Measurements from ENCODE around the gene PRPF39.
A peak's percentile ranks its signal among the peaks of the same experiment; 100 is the strongest.
"Not testable (repeated sequence)": the region's sequence is repeated elsewhere in the genome, so short reads cannot be mapped to it uniquely, and the experiment has no call there.

PRPF39 gene

GRCh38 chr14:45134051-45134958, 50.4 kb downstream of the PRPF39 start, which contains the start of gene FKBP3:
FKBP3 (minus strand) TSS chr14:45134481; CDS start chr14:45134456, 25 bp downstream.
- Mint-ChIP-seq H3K4me3 (peak within 1 kb of the TSS; percentile 96 to 97), H3K4me1 (ENCODE audit: low read depth in 2 of 2) (peaks cover 20 to 32% of the 10 kb centered on the region in 2 donors), H3K27ac (peak within 1 kb of the TSS; percentile 97 to 98), H3K9me3 (no peaks in the 10 kb centered on the region), H3K27me3 (no peaks in the 10 kb centered on the region), H3K36me3 (ENCODE audit: insufficient read depth) (peaks cover 18% of the 10 kb centered on the region)
- peak; percentile 84 to 92 (median 89) for DNase-seq
- peak; percentile 87 for ATAC-seq (replicated peaks)

- H3K4me1 Mint-ChIP-seq (ENCODE audit: low read depth in 2 of 2): peaks cover 20 to 32% of the 10 kb centered on the region in 2 donors
- ATAC-seq (replicated peaks): no peak
- peak overlapping the region; percentile 96 to 97 for H3K4me3 Mint-ChIP-seq
- H3K27ac Mint-ChIP-seq: peak overlapping the region; percentile 97 to 98
- H3K9me3 Mint-ChIP-seq: no peaks in the 10 kb centered on the region
- H3K36me3 Mint-ChIP-seq (ENCODE audit: insufficient read depth): peaks cover 18% of the 10 kb centered on the region
- peak in 1 of 3 experiments; percentile 2 for DNase-seq
- no peaks in the 10 kb centered on the region for H3K27me3 Mint-ChIP-seq
Observed at GRCh38 chr14:45135156-45135555, 51.2 kb downstream of the PRPF39 start.

- peaks cover 20 to 32% of the 10 kb centered on the region in 2 donors for H3K4me1 Mint-ChIP-seq (ENCODE audit: low read depth in 2 of 2)
- H3K9me3 Mint-ChIP-seq: no peaks in the 10 kb centered on the region
- H3K27me3 Mint-ChIP-seq: no peaks in the 10 kb centered on the region
- peaks cover 18% of the 10 kb centered on the region for H3K36me3 Mint-ChIP-seq (ENCODE audit: insufficient read depth)
- DNase-seq: peak; percentile 83 to 85 (median 85)
- ATAC-seq (replicated peaks): peak; percentile 54
- peak within 1 kb of the TSS; percentile 97 to 98 for H3K27ac Mint-ChIP-seq
- peak within 1 kb of the TSS; percentile 96 to 97 for H3K4me3 Mint-ChIP-seq
Observed at GRCh38 chr14:45135659-45136395, 51.9 kb downstream of the PRPF39 start, which contains the start of gene FANCM. FANCM (plus strand) TSS chr14:45135930; CDS start chr14:45136032, 102 bp downstream.

DNA sequence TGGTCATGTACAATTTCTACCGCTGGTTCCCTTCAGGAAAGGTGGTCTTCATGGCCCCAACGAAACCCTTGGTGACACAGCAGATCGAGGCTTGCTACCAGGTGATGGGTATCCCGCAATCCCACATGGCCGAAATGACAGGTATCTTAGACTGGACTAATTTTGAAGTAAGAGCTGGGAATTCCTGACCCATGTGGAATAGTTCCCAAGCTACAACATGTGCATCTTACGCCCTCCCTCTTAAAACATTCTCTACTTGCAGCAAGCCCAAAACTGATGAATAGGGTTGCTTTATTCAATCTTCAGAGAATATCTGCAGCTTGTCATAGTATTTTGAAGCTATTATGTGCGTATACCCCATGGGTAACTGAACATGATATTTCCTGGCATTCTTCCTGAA, 52.5 kb downstream of the PRPF39 start:
- Mint-ChIP-seq H3K4me3 (peak overlapping the region; percentile 96 to 97), H3K9me3 (no peaks in the 10 kb centered on the region), H3K4me1 (ENCODE audit: low read depth in 2 of 2) (peaks cover 20 to 32% of the 10 kb centered on the region in 2 donors)

GRCh38 chr14:45140661-45141187, 56.8 kb downstream of the PRPF39 start:
- ATAC-seq (replicated peaks) (no peak), DNase-seq (no peak)
- Mint-ChIP-seq H3K4me3 (no peak overlapping the region), H3K27ac (no peak overlapping the region), H3K36me3 (ENCODE audit: insufficient read depth) (peaks cover 4% of the 10 kb centered on the region), H3K4me1 (ENCODE audit: low read depth in 2 of 2) (peaks cover 15 to 24% of the 10 kb centered on the region in 2 donors), H3K9me3 (no peaks in the 10 kb centered on the region), H3K27me3 (no peaks in the 10 kb centered on the region)

More for the DNA sequence above, 52.5 kb downstream of the PRPF39 start:
- peak overlapping the region; percentile 97 to 98 for H3K27ac Mint-ChIP-seq
- no peaks in the 10 kb centered on the region for H3K27me3 Mint-ChIP-seq
- H3K36me3 Mint-ChIP-seq (ENCODE audit: insufficient read depth): peaks cover 18% of the 10 kb centered on the region
- DNase-seq (no peak), ATAC-seq (replicated peaks) (no peak)

- H3K27ac Mint-ChIP-seq; H3K9me3 Mint-ChIP-seq; H3K4me3 Mint-ChIP-seq; H3K27me3 Mint-ChIP-seq; H3K36me3 Mint-ChIP-seq (ENCODE audit: insufficient read depth); ATAC-seq (replicated peaks); DNase-seq: not testable (repeated sequence)
- H3K4me1 Mint-ChIP-seq (ENCODE audit: low read depth in 2 of 2): peaks cover 11 to 15% of the 10 kb centered on the region in 2 donors
Observed at GRCh38 chr14:45142083-45142482, 58.2 kb downstream of the PRPF39 start.

DNA sequence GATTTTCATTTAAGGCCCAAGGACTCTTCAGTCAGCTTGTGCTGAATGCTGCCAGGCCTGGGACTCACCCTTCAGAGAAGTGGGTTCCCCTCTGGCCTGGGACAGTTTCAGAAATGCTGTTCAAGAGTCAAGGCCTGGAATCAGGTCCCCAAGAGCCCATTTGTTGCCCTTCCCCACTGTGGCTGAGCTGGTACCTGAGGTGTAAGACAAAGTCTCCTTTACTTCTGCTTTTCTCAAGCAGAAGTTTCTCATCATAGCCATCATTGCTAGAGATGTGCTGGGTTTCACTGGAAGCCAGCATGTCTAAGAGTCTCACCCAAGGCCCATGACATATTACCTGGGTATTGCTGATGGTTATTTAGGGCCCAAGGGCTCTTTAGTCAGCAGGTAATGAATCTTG, 60.7 kb downstream of the PRPF39 start:
- H3K36me3 Mint-ChIP-seq (ENCODE audit: insufficient read depth): peaks cover 2% of the 10 kb centered on the region
- DNase-seq: no peak
- no peak for ATAC-seq (replicated peaks)
- H3K27me3 Mint-ChIP-seq: no peaks in the 10 kb centered on the region
- H3K4me3 Mint-ChIP-seq: no peak overlapping the region
- H3K9me3 Mint-ChIP-seq: no peaks in the 10 kb centered on the region
- H3K4me1 Mint-ChIP-seq (ENCODE audit: low read depth in 2 of 2): peaks cover 1 to 8% of the 10 kb centered on the region in 2 donors
- H3K27ac Mint-ChIP-seq: no peak overlapping the region

DNA sequence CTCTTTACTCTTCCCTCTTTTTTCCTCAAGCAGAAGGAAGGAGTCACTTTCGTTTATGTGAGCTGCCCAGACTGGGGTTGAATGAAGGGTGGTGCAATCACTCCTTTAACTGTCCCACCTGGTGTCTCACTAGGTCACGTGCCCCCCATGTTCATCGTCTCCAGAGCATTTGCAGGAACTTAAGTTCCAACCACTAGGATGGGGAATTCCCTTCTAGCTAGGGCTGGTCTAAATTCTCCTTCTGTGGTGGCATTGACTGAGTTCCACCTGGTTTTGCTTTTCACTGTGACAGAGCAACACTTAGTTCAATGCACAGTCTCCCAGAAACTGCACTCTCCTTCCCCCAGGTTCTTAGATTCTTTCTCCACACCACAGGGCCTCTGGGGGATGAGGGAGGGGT, 61.3 kb downstream of the PRPF39 start:
- H3K36me3 Mint-ChIP-seq (ENCODE audit: insufficient read depth): peaks cover 2% of the 10 kb centered on the region
- H3K4me3 Mint-ChIP-seq: no peak overlapping the region
- DNase-seq: no peak
- no peak for ATAC-seq (replicated peaks)
- peaks cover 1 to 8% of the 10 kb centered on the region in 2 donors for H3K4me1 Mint-ChIP-seq (ENCODE audit: low read depth in 2 of 2)
- H3K9me3 Mint-ChIP-seq: no peaks in the 10 kb centered on the region
- no peak overlapping the region for H3K27ac Mint-ChIP-seq
- no peaks in the 10 kb centered on the region for H3K27me3 Mint-ChIP-seq

GRCh38 chr14:45149602-45150001, 65.7 kb downstream of the PRPF39 start:
- Mint-ChIP-seq H3K4me3 (no peak overlapping the region), H3K9me3 (no peaks in the 10 kb centered on the region), H3K36me3 (ENCODE audit: insufficient read depth) (peaks cover 2% of the 10 kb centered on the region)

DNA sequence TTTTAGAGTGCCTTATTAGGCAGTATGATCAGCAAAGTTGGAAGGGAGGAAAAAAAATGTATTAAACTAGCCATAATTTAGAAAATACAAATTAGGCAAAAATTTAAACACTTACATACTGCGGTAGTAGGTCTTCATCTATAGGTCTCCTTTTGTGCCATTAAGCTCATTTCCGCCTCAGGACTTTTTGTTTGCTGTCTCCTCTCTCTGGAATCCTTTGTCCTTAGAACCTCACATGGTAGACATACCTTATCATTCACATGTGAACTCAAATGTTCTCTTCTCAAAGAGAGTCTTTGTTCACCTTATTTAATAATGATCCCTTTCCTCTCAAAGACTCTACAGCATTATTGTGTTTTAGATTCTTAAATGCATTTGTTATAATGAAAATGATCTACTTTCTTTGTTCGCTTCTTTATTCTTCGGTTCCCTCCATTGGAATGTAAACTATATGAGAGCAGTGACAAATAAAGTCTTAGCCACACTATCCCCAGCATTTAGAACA, 66.5 kb downstream of the PRPF39 start:
- Mint-ChIP-seq H3K27ac (no peak overlapping the region), H3K27me3 (no peaks in the 10 kb centered on the region), H3K9me3 (no peaks in the 10 kb centered on the region), H3K4me1 (ENCODE audit: low read depth in 2 of 2) (peaks cover 0 to 3% of the 10 kb centered on the region in 2 donors), H3K4me3 (no peak overlapping the region), H3K36me3 (ENCODE audit: insufficient read depth) (peaks cover 2% of the 10 kb centered on the region)
- ATAC-seq (replicated peaks): no peak
- no peak for DNase-seq

More at GRCh38 chr14:45149602-45150001, 65.7 kb downstream of the PRPF39 start:
- ATAC-seq (replicated peaks) (no peak), DNase-seq (no peak)
- H3K27ac Mint-ChIP-seq: no peak overlapping the region
- H3K27me3 Mint-ChIP-seq: no peaks in the 10 kb centered on the region
- H3K4me1 Mint-ChIP-seq (ENCODE audit: low read depth in 2 of 2): peaks cover 0 to 3% of the 10 kb centered on the region in 2 donors

GRCh38 chr14:45156067-45156466, 72.2 kb downstream of the PRPF39 start:
- peaks cover 5% of the 10 kb centered on the region for H3K36me3 Mint-ChIP-seq (ENCODE audit: insufficient read depth)
- H3K9me3 Mint-ChIP-seq: no peaks in the 10 kb centered on the region
- H3K27ac Mint-ChIP-seq: no peak overlapping the region
- no peaks in the 10 kb centered on the region for H3K4me1 Mint-ChIP-seq (ENCODE audit: low read depth in 2 of 2)
- no peak for DNase-seq
- no peak overlapping the region for H3K4me3 Mint-ChIP-seq
- no peak for ATAC-seq (replicated peaks)
- H3K27me3 Mint-ChIP-seq: no peaks in the 10 kb centered on the region
